Measurements from ENCODE around the gene FYTTD1.

FYTTD1 gene

DNA sequence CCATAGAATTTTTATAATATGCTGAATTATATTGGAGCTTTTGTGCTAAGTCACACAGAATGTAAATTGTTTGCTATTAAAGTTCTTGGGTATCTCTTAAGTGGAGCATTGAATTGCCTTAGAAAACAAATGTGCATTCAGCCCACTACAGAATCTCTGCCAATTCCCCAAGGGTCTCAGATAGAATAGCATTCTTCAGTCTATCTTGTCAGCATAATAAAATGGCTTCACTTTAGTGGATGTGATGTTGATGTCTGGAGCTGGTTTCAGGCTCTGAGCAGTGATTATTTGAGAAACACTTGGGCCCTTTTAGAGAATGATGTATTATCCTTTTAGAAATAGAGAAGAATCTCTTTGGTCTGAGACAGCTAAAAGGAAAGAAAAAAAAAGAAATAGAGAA lies 86.6 kb downstream of the FYTTD1 start:
- DNase-seq (ENCODE audit: low spot score), result peak; percentile 17
